HepG2 (cell line): ENCODE results near the gene PRR29. TPM values are rescaled to one million over a fixed set of nuclear protein-coding genes. Genes with fewer than 3 reads are reported as not detected.

Experiments
- ATAC-seq: fragments of 200-7000 bp; cut with Tn5 transposase; 3 replicates; pipeline ENCODE4 v1.9.1; 2020; ENCODE audit warnings: mild to moderate bottlenecking, moderate library complexity
- BruUV-seq: library from RNA; stranded (reverse); fragments of 400-500 nt; replicated peaks from 2 replicates; lab custom pipeline; 2021; lab: Mats Ljungman, UMichigan
- CTCF ChIA-PET: fragments of 300-600 bp; formaldehyde crosslinking; extraction: SDS; loops from one replicate; lab custom pipeline; 2021; ENCODE audit warnings: low total read pairs, inconsistent platforms, low intra/inter-chr PET ratio; lab: Yijun Ruan, JAX
- POLR2A ChIA-PET: fragments of 350-600 bp; sonication (Branson Sonifier 250); formaldehyde crosslinking; loops from one replicate; lab custom pipeline; 2020; ENCODE audit warnings: antibody characterized with exemption, inconsistent platforms; lab: Yijun Ruan, JAX
- DNase-seq: peaks from one replicate; pipeline ENCODE4 v3.0.0-alpha.2; 2015; ENCODE audit warnings: low spot score
- FAIRE-seq: peaks from 3 replicates; lab custom pipeline; 2011; peaks lifted over from hg19 to GRCh38; lab: Jason Lieb, UNC
- H2AFZ ChIP-seq: one replicate; pipeline ENCODE4 v1.6.1; 2011; ENCODE audit warnings: low read length, inconsistent platforms
- H3K27ac ChIP-seq: fragments of 300-600 bp; 3 replicates; pipeline ENCODE4 v1.8.0; 2011; ENCODE audit warnings: mixed run types, mild to moderate bottlenecking, mixed read lengths, low read length, inconsistent platforms; ENCODE audit not compliant: insufficient read depth; ENCODE audit errors: extremely low read length
- H3K27me3 ChIP-seq, 2 experiments: fragments of 200-600 bp in 1 of 2; 2 replicates in 1 of 2; 3 replicates in 1 of 2; pipeline versions ENCODE4 v1.6.0 to v1.8.0; 2011; ENCODE audit warnings: low read length in 2 of 2, mild to moderate bottlenecking in 2 of 2, moderate library complexity in 2 of 2, inconsistent platforms in 1 of 2; ENCODE audit not compliant: insufficient read depth in 2 of 2, control insufficient read depth in 1 of 2
- H3K36me3 ChIP-seq, 2 experiments: fragments of 200-600 bp in 1 of 2; replicated peaks in 1 of 2; 2 replicates in 1 of 2; 3 replicates in 1 of 2; pipeline versions ENCODE4 v1.5.1 to v1.8.0; 2011; ENCODE audit warnings: low read length in 2 of 2, inconsistent platforms in 1 of 2; ENCODE audit not compliant: insufficient read depth in 2 of 2, control insufficient read depth in 1 of 2
- H3K4me1 ChIP-seq: 2 replicates; pipeline ENCODE4 v1.5.1; 2012; ENCODE audit warnings: low read length, inconsistent platforms; ENCODE audit not compliant: insufficient read depth
- H3K4me2 ChIP-seq: 2 replicates; pipeline ENCODE4 v1.6.0; 2011; ENCODE audit warnings: low read depth, low read length, inconsistent platforms
- H3K4me3 ChIP-seq, 3 experiments: fragments of 200-600 bp in 1 of 3; sonication (generic), shearing (Covaris generic) in 1 of 3; replicated peaks in 1 of 3; 2 replicates each; pipeline ENCODE4 v1.5.1; 2011 to 2016; ENCODE audit warnings: low read length in 3 of 3, inconsistent platforms in 2 of 3, low read depth in 2 of 3, mild to moderate bottlenecking in 2 of 3, control low read depth in 1 of 3, mixed read lengths in 1 of 3; ENCODE audit not compliant: insufficient read depth in 1 of 3
- H3K79me2 ChIP-seq: one replicate; pipeline ENCODE4 v1.6.1; 2011; ENCODE audit warnings: low read length, inconsistent platforms; ENCODE audit not compliant: insufficient read depth
- H3K9ac ChIP-seq: 2 replicates; pipeline ENCODE4 v1.6.0; 2011; ENCODE audit warnings: mild to moderate bottlenecking, low read depth, low read length, inconsistent platforms; ENCODE audit not compliant: insufficient read depth
- H3K9me3 ChIP-seq: 2 replicates; pipeline ENCODE4 v1.5.1; 2012; ENCODE audit warnings: mild to moderate bottlenecking, low read length
- H4K20me1 ChIP-seq: 2 replicates; pipeline ENCODE4 v1.6.0; 2011; ENCODE audit warnings: inconsistent platforms, mild to moderate bottlenecking, low read length, moderate library complexity; ENCODE audit not compliant: insufficient read depth
- ARID3A ChIP-seq: IDR thresholded peaks from 2 replicates; pipeline ENCODE4 v1.6.1; 2012; ENCODE audit warnings: low read depth, low read length, improper control_type of control experiment
- ARNT ChIP-seq: fragments of 450-650 bp; IDR thresholded peaks from 2 replicates; pipeline ENCODE4 v1.6.1; 2017
- CREM ChIP-seq, 2 experiments: sonication (generic) in 1 of 2; formaldehyde crosslinking in 1 of 2; IDR thresholded peaks; 2 replicates each; pipeline versions ENCODE4 v1.4.0 to v1.6.1; 2016 to 2020; ENCODE audit warnings: antibody characterized with exemption in 1 of 2, mild to moderate bottlenecking in 1 of 2, missing genetic modification reagents in 1 of 2
- ISL2 ChIP-seq: sonication (generic); formaldehyde crosslinking; IDR thresholded peaks from 2 replicates; pipeline ENCODE4 v1.5.0; 2020; ENCODE audit warnings: missing genetic modification reagents
- KAT2B ChIP-seq: fragments of 150-350 bp; IDR thresholded peaks from 2 replicates; pipeline ENCODE4 v1.6.1; 2014; ENCODE audit warnings: low read depth, low read length, borderline replicate concordance
- KDM1A ChIP-seq: IDR thresholded peaks from 2 replicates; pipeline ENCODE4 v1.6.1; 2016; ENCODE audit warnings: missing compliant biosample characterization
- KLF9 ChIP-seq: IDR thresholded peaks from 2 replicates; pipeline ENCODE4 v1.6.1; 2016; ENCODE audit warnings: low read depth
- KMT2A ChIP-seq: sonication (generic); formaldehyde crosslinking; IDR thresholded peaks from 2 replicates; pipeline ENCODE4 v1.4.0; 2020; ENCODE audit warnings: missing genetic modification reagents
- PCBP2 ChIP-seq: fragments of 200-400 bp; formaldehyde crosslinking; optimal IDR thresholded peaks from 2 replicates; pipeline ENCODE3; 2018; ENCODE audit warnings: low read length, low read depth; ENCODE audit not compliant: poor library complexity, severe bottlenecking
- POLR2G ChIP-seq: fragments of 200-400 bp; formaldehyde crosslinking; IDR thresholded peaks from 2 replicates; pipeline ENCODE4 v1.6.1; 2018; ENCODE audit warnings: mild to moderate bottlenecking, low read depth, low read length, moderate library complexity
- SMAD3 ChIP-seq: sonication (generic); formaldehyde crosslinking; IDR thresholded peaks from 2 replicates; pipeline ENCODE4 v1.4.0; 2020; ENCODE audit warnings: missing genetic modification reagents
- ZNF569 ChIP-seq: sonication (generic); formaldehyde crosslinking; IDR thresholded peaks from 2 replicates; pipeline ENCODE4 v1.5.0; 2020; ENCODE audit warnings: mild to moderate bottlenecking, missing genetic modification reagents, moderate library complexity, borderline replicate concordance
- ZNF780A ChIP-seq: sonication (generic); formaldehyde crosslinking; IDR thresholded peaks from 2 replicates; pipeline ENCODE4 v1.8.0; 2022; ENCODE audit warnings: mild to moderate bottlenecking, missing genetic modification reagents, moderate library complexity
- ZNF839 ChIP-seq: sonication (generic); formaldehyde crosslinking; IDR thresholded peaks from 2 replicates; pipeline ENCODE4 v1.4.0; 2020; ENCODE audit warnings: missing genetic modification reagents, mild to moderate bottlenecking, borderline replicate concordance
- WGBS: methylation state at CpG from one replicate; pipeline ENCODE4 v1.1.6; 2017; ENCODE audit warnings: low lambda C conversion rate; 5-methylcytosine and 5-hydroxymethylcytosine counted together
- in situ Hi-C: cut with HindIII; loops from 2 replicates; pipeline ENCODE4 v1.10.0; 2017; ENCODE audit warnings: low pct_unique_long_range_greater_than_20kb; ENCODE audit not compliant: extremely low pct_ligation_motif_present
- intact Hi-C: fragments of 100-400 bp; cut with micrococcal nuclease; formaldehyde crosslinking; loops from one replicate; pipeline ENCODE4 v1.10.0; 2022; ENCODE audit not compliant: unreplicated experiment
- polyA plus RNA-seq, 8 experiments: library from polyadenylated mRNA; depleted of rRNA in 3 of 8; stranded (reverse) in 7 of 8; unstranded in 1 of 8; fragments of >200 nt; fragmentation: Illumina TruSeq in 4 of 8; extraction: Trizol in 4 of 8; gene quantifications; 2 replicates each; pipeline versions ENCODE4 v1.2.1 to v1.2.3, GENCODE V29; 2011 to 2016; ENCODE audit warnings: low read depth in 4 of 8, missing spikeins in 1 of 8, mixed read lengths in 1 of 8; ENCODE audit not compliant: insufficient read depth in 1 of 8
- total RNA-seq, 5 experiments: library from RNA; depleted of rRNA; stranded (reverse); fragments of >200 nt; fragmentation: Illumina TruSeq; extraction: Trizol; gene quantifications; 2 replicates each; pipeline ENCODE4 v1.2.3, GENCODE V29; 2016; ENCODE audit warnings: low read depth in 1 of 5
- TF ChIP-seq, protein P1 (sequence below): sonication (generic); formaldehyde crosslinking; conservative IDR thresholded peaks from 2 replicates; pipeline ENCODE4 v1.8.0; 2022; ENCODE audit warnings: mild to moderate bottlenecking, moderate library complexity, missing genetic modification reagents
- TF ChIP-seq, protein P2 (sequence below): sonication (generic); formaldehyde crosslinking; IDR thresholded peaks from 2 replicates; pipeline ENCODE4 v1.9.0; 2021; ENCODE audit warnings: mild to moderate bottlenecking, missing genetic modification reagents

Gene PRR29
- total and polyA plus RNA-seq, 2 of the 13 experiments (the other 11 are each of a cell fraction or from before 2014, with no cell fraction given) = 0.07 to 0.20 TPM

DNA sequence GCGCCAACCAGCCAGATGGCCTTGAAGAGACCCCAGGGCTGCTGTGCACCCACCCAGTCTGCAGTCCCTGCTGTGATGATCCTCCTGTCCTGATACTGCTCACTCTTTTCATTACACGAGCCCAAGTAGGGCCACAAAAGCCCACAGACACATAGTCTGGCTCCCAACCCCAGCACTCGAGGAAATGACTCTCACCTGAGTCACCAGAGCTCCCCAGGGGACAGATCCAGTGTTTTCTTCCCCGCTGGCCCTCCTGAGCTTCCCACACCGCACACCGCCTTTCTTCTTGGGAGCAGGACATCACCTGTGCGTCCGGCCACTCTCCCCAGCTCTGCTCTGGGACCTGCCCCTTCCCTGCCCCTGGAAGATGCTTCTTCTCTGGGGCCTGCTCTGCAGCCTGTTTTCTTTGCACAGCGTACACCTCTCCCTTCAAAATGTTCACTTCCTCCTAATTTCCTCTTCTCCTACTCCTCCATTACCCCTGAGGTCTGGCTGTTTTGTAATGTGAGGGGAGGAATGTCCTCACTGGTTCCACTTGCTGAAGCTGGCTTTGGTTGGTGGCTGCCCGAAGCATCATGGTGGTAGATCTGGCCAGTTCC is 23.5 kb upstream of the PRR29 start:
- no TSS peak for BruUV-seq
- H3K4me2 ChIP-seq = no peak overlapping the region
- POLR2A ChIA-PET = no interaction called here
- in situ Hi-C loops (no loop called here), intact Hi-C loops (no loop called here)
- CTCF ChIA-PET = no interaction called here
- no peak for DNase-seq
- peaks cover 13 to 64% of the 10 kb centered on the region in 2 experiments; a peak in 4 of 5 replicates for H3K27me3 ChIP-seq
- no peak overlapping the region for H3K9ac ChIP-seq
- H4K20me1 ChIP-seq = no peaks in the 10 kb centered on the region
- H3K4me3 ChIP-seq = no peak overlapping the region
- no peak for ATAC-seq
- 4% methylated on average over 10 of the region's 10 CpGs for WGBS
- H3K79me2 ChIP-seq = no peaks in the 10 kb centered on the region
- no peaks in the 10 kb centered on the region for H3K9me3 ChIP-seq
- FAIRE-seq = no peak
- H3K4me1 ChIP-seq = 0 out of 2 replicates have a peak, but pooled peaks cover 5% of the 10 kb centered on the region
- H2AFZ ChIP-seq = no peak overlapping the region
- no peaks in the 10 kb centered on the region for H3K36me3 ChIP-seq
- no peak overlapping the region for H3K27ac ChIP-seq
- TF ChIP-seq, protein P1, sequence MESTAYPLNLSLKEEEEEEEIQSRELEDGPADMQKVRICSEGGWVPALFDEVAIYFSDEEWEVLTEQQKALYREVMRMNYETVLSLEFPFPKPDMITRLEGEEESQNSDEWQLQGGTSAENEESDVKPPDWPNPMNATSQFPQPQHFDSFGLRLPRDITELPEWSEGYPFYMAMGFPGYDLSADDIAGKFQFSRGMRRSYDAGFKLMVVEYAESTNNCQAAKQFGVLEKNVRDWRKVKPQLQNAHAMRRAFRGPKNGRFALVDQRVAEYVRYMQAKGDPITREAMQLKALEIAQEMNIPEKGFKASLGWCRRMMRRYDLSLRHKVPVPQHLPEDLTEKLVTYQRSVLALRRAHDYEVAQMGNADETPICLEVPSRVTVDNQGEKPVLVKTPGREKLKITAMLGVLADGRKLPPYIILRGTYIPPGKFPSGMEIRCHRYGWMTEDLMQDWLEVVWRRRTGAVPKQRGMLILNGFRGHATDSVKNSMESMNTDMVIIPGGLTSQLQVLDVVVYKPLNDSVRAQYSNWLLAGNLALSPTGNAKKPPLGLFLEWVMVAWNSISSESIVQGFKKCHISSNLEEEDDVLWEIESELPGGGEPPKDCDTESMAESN (CRISPR knock-in tag) = no peak
- TF ChIP-seq PCBP2 (no peak), ZNF569 (no peak), KDM1A (CRISPR knock-in tag) (no peak), ARID3A (no peak), SMAD3 (CRISPR knock-in tag) (no peak), KMT2A (CRISPR knock-in tag) (no peak), ZNF839 (CRISPR knock-in tag) (no peak), KLF9 (no peak), CREM (IDR thresholded peaks at IDR 0.05) (no peak), CREM (CRISPR knock-in tag; IDR thresholded peaks at IDR 0.05) (no peak), ISL2 (CRISPR knock-in tag) (no peak), POLR2G (no peak), ARNT (no peak), KAT2B (no peak), ZNF780A (CRISPR knock-in tag) (no peak)
- TF ChIP-seq, protein P2, sequence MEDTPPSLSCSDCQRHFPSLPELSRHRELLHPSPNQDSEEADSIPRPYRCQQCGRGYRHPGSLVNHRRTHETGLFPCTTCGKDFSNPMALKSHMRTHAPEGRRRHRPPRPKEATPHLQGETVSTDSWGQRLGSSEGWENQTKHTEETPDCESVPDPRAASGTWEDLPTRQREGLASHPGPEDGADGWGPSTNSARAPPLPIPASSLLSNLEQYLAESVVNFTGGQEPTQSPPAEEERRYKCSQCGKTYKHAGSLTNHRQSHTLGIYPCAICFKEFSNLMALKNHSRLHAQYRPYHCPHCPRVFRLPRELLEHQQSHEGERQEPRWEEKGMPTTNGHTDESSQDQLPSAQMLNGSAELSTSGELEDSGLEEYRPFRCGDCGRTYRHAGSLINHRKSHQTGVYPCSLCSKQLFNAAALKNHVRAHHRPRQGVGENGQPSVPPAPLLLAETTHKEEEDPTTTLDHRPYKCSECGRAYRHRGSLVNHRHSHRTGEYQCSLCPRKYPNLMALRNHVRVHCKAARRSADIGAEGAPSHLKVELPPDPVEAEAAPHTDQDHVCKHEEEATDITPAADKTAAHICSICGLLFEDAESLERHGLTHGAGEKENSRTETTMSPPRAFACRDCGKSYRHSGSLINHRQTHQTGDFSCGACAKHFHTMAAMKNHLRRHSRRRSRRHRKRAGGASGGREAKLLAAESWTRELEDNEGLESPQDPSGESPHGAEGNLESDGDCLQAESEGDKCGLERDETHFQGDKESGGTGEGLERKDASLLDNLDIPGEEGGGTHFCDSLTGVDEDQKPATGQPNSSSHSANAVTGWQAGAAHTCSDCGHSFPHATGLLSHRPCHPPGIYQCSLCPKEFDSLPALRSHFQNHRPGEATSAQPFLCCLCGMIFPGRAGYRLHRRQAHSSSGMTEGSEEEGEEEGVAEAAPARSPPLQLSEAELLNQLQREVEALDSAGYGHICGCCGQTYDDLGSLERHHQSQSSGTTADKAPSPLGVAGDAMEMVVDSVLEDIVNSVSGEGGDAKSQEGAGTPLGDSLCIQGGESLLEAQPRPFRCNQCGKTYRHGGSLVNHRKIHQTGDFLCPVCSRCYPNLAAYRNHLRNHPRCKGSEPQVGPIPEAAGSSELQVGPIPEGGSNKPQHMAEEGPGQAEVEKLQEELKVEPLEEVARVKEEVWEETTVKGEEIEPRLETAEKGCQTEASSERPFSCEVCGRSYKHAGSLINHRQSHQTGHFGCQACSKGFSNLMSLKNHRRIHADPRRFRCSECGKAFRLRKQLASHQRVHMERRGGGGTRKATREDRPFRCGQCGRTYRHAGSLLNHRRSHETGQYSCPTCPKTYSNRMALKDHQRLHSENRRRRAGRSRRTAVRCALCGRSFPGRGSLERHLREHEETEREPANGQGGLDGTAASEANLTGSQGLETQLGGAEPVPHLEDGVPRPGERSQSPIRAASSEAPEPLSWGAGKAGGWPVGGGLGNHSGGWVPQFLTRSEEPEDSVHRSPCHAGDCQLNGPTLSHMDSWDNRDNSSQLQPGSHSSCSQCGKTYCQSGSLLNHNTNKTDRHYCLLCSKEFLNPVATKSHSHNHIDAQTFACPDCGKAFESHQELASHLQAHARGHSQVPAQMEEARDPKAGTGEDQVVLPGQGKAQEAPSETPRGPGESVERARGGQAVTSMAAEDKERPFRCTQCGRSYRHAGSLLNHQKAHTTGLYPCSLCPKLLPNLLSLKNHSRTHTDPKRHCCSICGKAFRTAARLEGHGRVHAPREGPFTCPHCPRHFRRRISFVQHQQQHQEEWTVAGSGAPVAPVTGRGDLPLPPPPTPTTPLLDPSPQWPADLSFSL (CRISPR knock-in tag) = no peak
